GM13976 (cell line): ENCODE results near the gene AGAP3.

ENCODE experiments used
- DNase-seq: peaks from one replicate; pipeline ENCODE4 v3.0.0; 2012; ENCODE audit warnings: low spot score
- CTCF ChIP-seq: IDR thresholded peaks from 2 replicates; pipeline ENCODE4 v1.5.1; 2012; ENCODE audit warnings: borderline replicate concordance, mild to moderate bottlenecking; ENCODE audit not compliant: insufficient read depth; ENCODE audit errors: extremely low read depth, missing control alignments, control extremely low read depth
- in situ Hi-C: fragments of 300-500 bp; cut with MboI; formaldehyde crosslinking; loops from one replicate; pipeline ENCODE4 v1.12.0; 2022; ENCODE audit warnings: low sequenced_read_pairs, mixed read lengths, inconsistent platforms; ENCODE audit not compliant: unreplicated experiment

The AGAP3 gene

DNA sequence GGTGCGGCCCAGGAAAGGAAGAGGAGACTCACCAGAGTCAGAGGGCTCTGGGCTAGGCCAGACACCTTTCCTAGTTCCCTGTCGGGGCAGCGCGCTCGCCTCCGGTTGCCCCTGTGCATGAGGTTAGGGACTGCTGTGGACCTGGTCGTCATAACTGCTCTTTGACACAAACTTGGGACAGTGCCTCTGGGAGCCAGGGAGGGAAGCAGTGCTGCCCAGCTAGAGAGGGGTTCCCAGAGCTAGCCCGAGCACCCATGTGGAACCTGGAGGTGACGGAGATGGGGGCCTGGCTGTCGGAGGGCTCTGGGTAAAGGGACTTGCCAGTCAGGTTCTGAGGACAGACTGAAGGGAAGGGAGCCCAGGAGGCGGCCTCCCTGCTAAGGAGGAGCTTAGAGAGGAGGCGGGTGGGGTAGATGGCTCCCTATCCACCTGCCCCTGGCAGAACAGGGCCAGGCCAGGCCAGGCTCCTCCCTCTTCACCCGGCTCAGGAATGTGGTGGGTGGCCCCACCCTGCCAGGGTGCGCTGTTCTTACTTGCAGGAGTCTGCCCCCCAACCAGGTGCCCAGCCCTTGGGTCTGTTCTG lies 29.7 kb downstream of the AGAP3 start:
- no peak for TF ChIP-seq CTCF
- in situ Hi-C loops: no loop called here
- DNase-seq: no peak

DNA sequence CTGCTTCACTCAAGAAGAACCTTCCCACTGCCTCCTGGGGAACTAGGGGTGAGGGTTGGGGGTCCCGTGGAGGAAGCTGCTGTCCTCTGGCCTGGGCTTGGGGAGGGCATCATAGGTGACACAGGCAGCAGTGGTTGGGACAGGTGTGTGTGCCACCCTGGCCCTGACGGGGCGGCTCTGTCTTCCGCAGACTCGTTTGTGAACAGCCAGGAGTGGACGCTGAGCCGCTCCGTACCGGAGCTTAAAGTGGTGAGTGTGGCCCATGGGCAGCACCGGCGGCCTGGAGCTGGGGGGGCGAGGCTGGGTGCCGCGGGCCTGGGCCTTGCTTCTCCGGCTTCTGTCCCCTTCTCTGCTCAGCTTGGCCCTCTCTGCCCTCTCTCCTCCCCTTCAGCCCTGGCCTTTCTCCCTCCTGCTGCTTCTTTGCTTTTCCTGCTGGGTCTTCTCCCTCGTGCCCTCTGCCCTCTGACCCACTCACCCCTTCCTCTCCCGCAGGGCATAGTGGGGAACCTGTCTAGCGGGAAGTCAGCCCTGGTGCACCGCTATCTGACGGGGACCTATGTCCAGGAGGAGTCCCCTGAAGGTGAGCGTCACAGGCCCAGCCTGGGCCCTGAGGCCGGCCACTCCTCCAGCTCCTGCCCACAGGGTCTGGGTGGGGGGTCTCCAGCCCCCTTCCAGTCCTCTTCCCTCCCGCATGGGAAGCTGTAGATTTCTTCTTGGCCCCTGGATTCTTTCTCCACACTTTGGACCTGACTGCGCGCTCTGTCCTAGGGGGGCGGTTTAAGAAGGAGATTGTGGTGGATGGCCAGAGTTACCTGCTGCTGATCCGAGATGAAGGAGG lies 30.5 kb downstream of the AGAP3 start:
- no peak for TF ChIP-seq CTCF
- in situ Hi-C loops: no loop called here
- no peak for DNase-seq

DNA sequence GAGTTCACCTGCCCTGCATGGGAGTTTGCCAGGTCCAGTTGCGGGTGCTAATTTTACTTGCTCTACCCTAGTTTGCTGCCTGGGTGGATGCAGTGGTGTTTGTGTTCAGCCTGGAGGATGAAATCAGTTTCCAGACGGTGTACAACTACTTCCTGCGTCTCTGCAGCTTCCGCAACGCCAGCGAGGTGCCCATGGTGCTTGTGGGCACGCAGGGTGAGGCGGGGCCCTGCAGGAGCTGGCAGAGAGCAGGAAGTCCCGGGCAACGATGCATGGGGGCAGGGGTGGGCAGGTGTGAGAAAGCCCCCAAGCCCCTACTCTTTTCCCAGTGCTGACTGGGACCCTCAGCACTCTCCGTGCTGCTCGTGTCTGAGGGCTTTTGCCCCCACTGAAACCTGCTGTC lies 31.3 kb downstream of the AGAP3 start:
- in situ Hi-C loops: no loop called here
- no peak for DNase-seq
- no peak for TF ChIP-seq CTCF

DNA sequence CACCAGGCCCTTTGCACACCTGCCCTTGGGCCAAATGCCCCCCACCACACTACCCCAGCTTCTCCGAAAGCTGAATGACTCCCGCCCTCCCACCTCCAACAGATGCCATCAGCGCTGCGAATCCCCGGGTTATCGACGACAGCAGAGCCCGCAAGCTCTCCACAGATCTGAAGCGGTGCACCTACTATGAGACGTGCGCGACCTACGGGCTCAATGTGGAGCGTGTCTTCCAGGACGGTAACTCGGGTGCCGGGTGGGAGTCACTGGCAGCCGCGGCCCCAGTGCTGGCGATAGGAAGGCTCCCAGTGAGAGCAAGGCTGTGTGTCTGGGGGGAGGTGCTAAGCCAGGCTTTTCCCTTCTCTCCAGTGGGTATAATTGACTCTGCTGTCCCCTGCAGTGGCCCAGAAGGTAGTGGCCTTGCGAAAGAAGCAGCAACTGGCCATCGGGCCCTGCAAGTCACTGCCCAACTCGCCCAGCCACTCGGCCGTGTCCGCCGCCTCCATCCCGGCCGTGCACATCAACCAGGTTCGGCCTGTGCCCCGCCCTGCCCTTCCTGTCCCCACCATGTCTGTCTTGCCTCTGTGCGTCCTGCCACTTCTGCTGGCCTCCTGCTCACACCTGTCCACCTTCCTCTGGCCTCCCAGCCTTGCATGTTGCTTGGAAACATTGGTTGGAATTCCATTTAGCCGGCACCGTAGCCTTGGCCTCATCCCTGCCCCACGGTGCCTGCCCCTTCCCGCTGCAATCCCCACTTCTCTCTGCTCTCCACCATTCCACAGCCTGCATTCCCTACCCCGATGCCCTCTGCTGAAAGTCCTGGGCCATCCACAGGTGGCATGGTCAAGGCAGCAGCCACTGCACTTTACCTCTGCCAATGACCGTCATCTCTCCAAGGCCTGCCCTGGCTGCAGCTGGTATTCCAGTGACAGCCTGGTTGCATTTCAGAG lies 32.1 kb downstream of the AGAP3 start:
- in situ Hi-C loops: no loop called here
- no peak for DNase-seq
- TF ChIP-seq CTCF: no peak

DNA sequence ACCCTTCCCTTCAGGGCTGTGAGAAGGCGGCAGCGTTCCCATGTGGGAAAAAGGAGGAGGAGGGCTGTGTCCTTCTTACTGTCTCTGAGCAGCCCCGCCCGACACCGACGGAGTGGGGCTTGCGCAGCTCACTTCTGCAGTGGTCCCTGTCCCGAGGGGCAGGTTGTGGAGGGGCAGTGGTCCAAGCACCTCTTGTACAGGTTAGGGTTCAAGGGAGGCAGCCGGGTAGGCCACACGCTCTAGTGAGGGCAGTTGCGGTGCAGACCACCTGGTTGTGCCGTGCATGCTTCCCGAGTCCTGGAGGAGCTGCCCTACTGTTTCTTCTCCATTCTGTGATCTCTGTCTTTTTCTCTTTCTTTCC lies 32.8 kb downstream of the AGAP3 start:
- in situ Hi-C loops: no loop called here
- TF ChIP-seq CTCF: no peak
- no peak for DNase-seq

GRCh38 chr7:151119902-151120301 lies 33.6 kb downstream of the AGAP3 start:
- no peak for TF ChIP-seq CTCF
- in situ Hi-C loops: no loop called here
- no peak for DNase-seq
